Neural progenitor cell (in vitro differentiated cells): ENCODE results near the gene C2orf69. TPM values are rescaled to one million over a fixed set of nuclear protein-coding genes. Genes with fewer than 3 reads are reported as not detected.

ENCODE experiments used
- DNase-seq: peaks from one replicate; pipeline ENCODE4 v3.0.0-alpha.2; 2016; ENCODE audit warnings: low spot score
- H2AFZ ChIP-seq: fragments of 200-600 bp; sonication (generic); replicated peaks from 2 replicates; pipeline ENCODE4 v1.6.1; 2016; ENCODE audit warnings: antibody characterized with exemption
- H3F3A ChIP-seq: fragments of 200-600 bp; sonication (generic); 2 replicates; pipeline ENCODE4 v1.6.1; 2016; ENCODE audit warnings: antibody characterized with exemption, low read depth
- H3K27ac ChIP-seq: fragments of 200-600 bp; sonication (generic); 2 replicates; pipeline ENCODE4 v1.5.1; 2016; ENCODE audit warnings: mild to moderate bottlenecking
- H3K27me3 ChIP-seq: fragments of 200-600 bp; sonication (generic); 2 replicates; pipeline ENCODE4 v1.6.1; 2016; ENCODE audit warnings: mild to moderate bottlenecking, moderate library complexity
- H3K36me3 ChIP-seq: fragments of 200-600 bp; sonication (generic); 2 replicates; pipeline ENCODE4 v1.5.1; 2016
- H3K4me1 ChIP-seq: fragments of 200-600 bp; sonication (generic); 2 replicates; pipeline ENCODE4 v1.6.1; 2016; ENCODE audit warnings: mixed run types
- H3K4me2 ChIP-seq: fragments of 200-600 bp; sonication (generic); 2 replicates; pipeline ENCODE4 v1.6.1; 2016
- H3K4me3 ChIP-seq: fragments of 200-600 bp; sonication (generic); 2 replicates; pipeline ENCODE4 v1.5.1; 2016
- H3K79me2 ChIP-seq: fragments of 200-600 bp; sonication (generic); 2 replicates; pipeline ENCODE4 v1.6.1; 2016; ENCODE audit warnings: low read depth
- H3K9ac ChIP-seq: fragments of 200-600 bp; sonication (generic); 2 replicates; pipeline ENCODE4 v1.6.1; 2016
- H3K9me3 ChIP-seq: fragments of 200-600 bp; sonication (generic); 2 replicates; pipeline ENCODE4 v1.5.1; 2016; ENCODE audit warnings: low read depth
- H4K20me1 ChIP-seq: fragments of 200-600 bp; sonication (generic); 2 replicates; pipeline ENCODE4 v1.6.1; 2016; ENCODE audit warnings: low read depth
- H3K27ac Mint-ChIP-seq: 3 replicates; pipeline ENCODE4 v1.8.0; 2021; ENCODE audit warnings: mixed read lengths
- H3K27me3 Mint-ChIP-seq: 2 replicates; pipeline ENCODE4 v1.8.0; 2022; ENCODE audit warnings: low read depth, mild to moderate bottlenecking, inconsistent platforms, moderate library complexity, mixed read lengths; ENCODE audit not compliant: insufficient read depth
- H3K36me3 Mint-ChIP-seq: 3 replicates; pipeline ENCODE4 v1.8.0; 2021; ENCODE audit warnings: mixed read lengths
- H3K4me1 Mint-ChIP-seq: 3 replicates; pipeline ENCODE4 v1.8.0; 2021; ENCODE audit warnings: mixed read lengths
- H3K4me3 Mint-ChIP-seq: 3 replicates; pipeline ENCODE4 v1.8.0; 2021; ENCODE audit warnings: mild to moderate bottlenecking, moderate library complexity, mixed read lengths
- H3K9me3 Mint-ChIP-seq: 3 replicates; pipeline ENCODE4 v1.8.0; 2020; ENCODE audit warnings: mixed read lengths
- CTCF ChIP-seq: fragments of 200-600 bp; sonication (generic); IDR thresholded peaks from 2 replicates; pipeline ENCODE4 v1.5.1; 2017; ENCODE audit warnings: antibody characterized with exemption, mild to moderate bottlenecking
- EZH2 ChIP-seq: fragments of 200-600 bp; sonication (generic); IDR thresholded peaks from 2 replicates; pipeline ENCODE4 v1.6.1; 2017; ENCODE audit warnings: antibody characterized with exemption, mild to moderate bottlenecking, moderate library complexity
- EZH2phosphoT487 ChIP-seq: fragments of 200-600 bp; sonication (generic); IDR thresholded peaks from 2 replicates; pipeline ENCODE4 v1.6.1; 2017; ENCODE audit warnings: antibody characterized with exemption
- total RNA-seq: library from RNA; depleted of rRNA; stranded (reverse); fragments of >200 nt; gene quantifications from 2 replicates; pipeline ENCODE4 v1.2.3, GENCODE V29; 2015; ENCODE audit warnings: low replicate concordance

The C2orf69 gene
- total RNA-seq, 1 donor from 2014 or later = 43.8 TPM

- DNase-seq = no peak
- TF ChIP-seq CTCF = no peak
- TF ChIP-seq EZH2 = no peak
- TF ChIP-seq EZH2phosphoT487 = no peak
- Histone ChIP-seq H3K4me3 (no peak overlapping the region), H3K9me3 (no peaks in the 10 kb centered on the region), H3K9ac (no peak overlapping the region), H3K27ac (no peak overlapping the region), H3K4me2 (no peak overlapping the region), H2AFZ (no peak overlapping the region), H4K20me1 (peaks cover 1% of the 10 kb centered on the region), H3K4me1 (no peaks in the 10 kb centered on the region), H3K27me3 (no peaks in the 10 kb centered on the region), H3F3A (no peaks in the 10 kb centered on the region), H3K36me3 (peaks cover 11% of the 10 kb centered on the region), H3K79me2 (peaks cover 56% of the 10 kb centered on the region)
- Mint-ChIP-seq H3K27ac (no peak overlapping the region), H3K4me3 (no peak overlapping the region), H3K27me3 (no peaks in the 10 kb centered on the region), H3K4me1 (no peaks in the 10 kb centered on the region), H3K36me3 (peaks cover 12% of the 10 kb centered on the region), H3K9me3 (no peaks in the 10 kb centered on the region)
Measured at GRCh38 chr2:199946196-199946595, 35.1 kb downstream of the C2orf69 start.

- Histone ChIP-seq H3K79me2 (peaks cover 56% of the 10 kb centered on the region), H3K27ac (no peak overlapping the region), H3K9me3 (no peaks in the 10 kb centered on the region), H4K20me1 (peaks cover 4% of the 10 kb centered on the region), H3K4me2 (no peak overlapping the region), H2AFZ (no peak overlapping the region), H3K4me1 (no peaks in the 10 kb centered on the region), H3K9ac (no peak overlapping the region), H3K36me3 (peaks cover 11% of the 10 kb centered on the region), H3K27me3 (no peaks in the 10 kb centered on the region), H3K4me3 (no peak overlapping the region), H3F3A (no peaks in the 10 kb centered on the region)
- no peak for DNase-seq
- TF ChIP-seq EZH2phosphoT487 (no peak), CTCF (no peak), EZH2 (no peak)
- H3K27ac Mint-ChIP-seq = no peak overlapping the region
- H3K4me1 Mint-ChIP-seq = no peaks in the 10 kb centered on the region
- no peaks in the 10 kb centered on the region for H3K9me3 Mint-ChIP-seq
- no peak overlapping the region for H3K4me3 Mint-ChIP-seq
- H3K36me3 Mint-ChIP-seq = peaks cover 12% of the 10 kb centered on the region
- no peaks in the 10 kb centered on the region for H3K27me3 Mint-ChIP-seq
Measured at GRCh38 chr2:199946836-199947235, 35.7 kb downstream of the C2orf69 start.

- no peak for DNase-seq
- Histone ChIP-seq H3K4me2 (no peak overlapping the region), H3K4me3 (no peak overlapping the region), H3K27ac (no peak overlapping the region), H3K9ac (no peak overlapping the region), H3K27me3 (no peaks in the 10 kb centered on the region), H3K36me3 (peaks cover 11% of the 10 kb centered on the region), H2AFZ (no peak overlapping the region), H3F3A (peaks cover 8% of the 10 kb centered on the region), H3K79me2 (peaks cover 73% of the 10 kb centered on the region), H3K4me1 (peaks cover 4% of the 10 kb centered on the region), H4K20me1 (peaks cover 4% of the 10 kb centered on the region), H3K9me3 (no peaks in the 10 kb centered on the region)
- Mint-ChIP-seq H3K36me3 (peaks cover 6% of the 10 kb centered on the region), H3K9me3 (no peaks in the 10 kb centered on the region), H3K27ac (no peak overlapping the region), H3K4me3 (no peak overlapping the region), H3K4me1 (peaks cover 14% of the 10 kb centered on the region), H3K27me3 (no peaks in the 10 kb centered on the region)
- TF ChIP-seq CTCF (no peak), EZH2 (no peak), EZH2phosphoT487 (no peak)
Measured at GRCh38 chr2:199950396-199950795, 39.3 kb downstream of the C2orf69 start.

GRCh38 chr2:199951023-199951422 lies 39.9 kb downstream of the C2orf69 start:
- Histone ChIP-seq H3K9ac (no peak overlapping the region), H3F3A (peaks cover 15% of the 10 kb centered on the region), H3K36me3 (peaks cover 11% of the 10 kb centered on the region), H3K9me3 (no peaks in the 10 kb centered on the region), H3K27ac (no peak overlapping the region), H3K4me3 (no peak overlapping the region), H2AFZ (no peak overlapping the region), H3K4me1 (peaks cover 4% of the 10 kb centered on the region), H4K20me1 (peaks cover 4% of the 10 kb centered on the region), H3K27me3 (no peaks in the 10 kb centered on the region), H3K4me2 (no peak overlapping the region), H3K79me2 (peaks cover 79% of the 10 kb centered on the region)
- Mint-ChIP-seq H3K4me3 (no peak overlapping the region), H3K27me3 (no peaks in the 10 kb centered on the region), H3K9me3 (no peaks in the 10 kb centered on the region), H3K4me1 (peaks cover 14% of the 10 kb centered on the region), H3K27ac (no peak overlapping the region), H3K36me3 (peaks cover 6% of the 10 kb centered on the region)
- DNase-seq = no peak
- TF ChIP-seq EZH2phosphoT487 = no peak
- no peak for TF ChIP-seq CTCF
- TF ChIP-seq EZH2 = no peak
